Frontal cortex (tissue), 4 donors: ENCODE measurements around the gene FNBP1. TPM values are rescaled to one million over a fixed set of nuclear protein-coding genes. Genes with fewer than 3 reads are reported as not detected.
"Not testable (repeated sequence)": the region's sequence is repeated elsewhere in the genome, so short reads cannot be mapped to it uniquely, and the experiment has no call there.

ENCODE experiments used
- DNase-seq, 2 donors: peaks; one replicate each; pipeline ENCODE4 v3.0.0; 2012; ENCODE audit warnings: low spot score in 2 of 2
- FAIRE-seq: peaks from 2 replicates; lab custom pipeline; 2012; peaks lifted over from hg19 to GRCh38; lab: Jason Lieb, UNC
- total RNA-seq: library from RNA; depleted of rRNA; stranded (reverse); fragments of >200 nt; gene quantifications from one replicate; pipeline ENCODE4 v1.2.3, GENCODE V29; 2014
- donor health status: control.
- donor health status: control.
- donor health status: control.

The FNBP1 gene
- total RNA-seq, 1 donor from 2014 or later, result 49.7 TPM

GRCh38 chr9:129998491-129999140, 44.4 kb downstream of the FNBP1 start:
- FAIRE-seq, result no peak
- no peak for DNase-seq

DNA sequence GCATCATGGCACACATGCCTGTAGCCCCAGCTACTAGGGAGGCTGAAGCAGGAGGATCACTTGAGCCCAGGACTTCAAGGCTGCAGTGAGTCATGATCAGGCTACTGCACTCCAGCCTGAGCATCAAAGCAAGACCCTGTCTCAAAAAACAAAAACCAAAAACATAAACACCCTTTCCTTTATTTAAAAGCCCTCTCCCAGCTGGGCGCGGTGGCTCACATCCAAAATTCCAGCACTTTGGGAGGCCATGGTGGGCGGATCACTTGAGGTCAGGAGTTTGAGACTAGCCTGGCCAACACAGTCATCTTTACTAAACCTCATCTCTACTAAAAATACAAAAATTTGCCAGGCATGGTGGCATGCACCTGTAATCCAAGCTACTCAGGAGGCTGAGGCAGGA, 45.3 kb downstream of the FNBP1 start:
- not testable (repeated sequence) for FAIRE-seq, DNase-seq

DNA sequence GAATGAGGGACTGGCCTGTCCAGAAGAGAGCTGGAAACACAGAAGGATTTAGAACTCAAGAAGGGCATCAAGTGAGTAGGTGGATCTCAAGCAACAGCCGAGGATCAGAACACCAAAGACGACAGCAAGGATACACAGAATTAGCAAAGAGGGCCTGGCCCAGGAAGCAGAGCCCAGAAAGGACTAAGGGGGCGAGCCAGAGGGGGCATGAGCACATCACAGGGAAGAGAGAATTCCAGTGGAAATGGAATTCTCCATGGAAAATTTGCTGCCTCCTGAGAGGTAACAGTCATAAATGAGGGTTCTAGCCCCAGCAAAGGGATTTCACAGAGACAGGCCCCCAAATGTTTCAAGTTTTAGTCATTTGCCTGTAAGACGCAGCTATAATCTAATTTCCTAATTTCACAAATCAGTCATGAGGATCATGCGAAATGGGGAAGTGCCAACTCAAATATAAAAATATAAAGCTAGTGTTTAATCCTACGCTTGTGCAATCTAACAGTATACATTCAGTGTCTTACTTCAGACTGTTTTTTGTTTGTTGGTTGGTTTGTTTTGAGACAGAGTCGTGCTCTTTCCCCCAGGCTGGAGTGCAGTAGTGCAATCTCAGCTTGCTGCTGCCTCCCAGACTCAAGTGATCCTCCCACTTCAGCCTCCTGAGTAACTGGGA, 46.7 kb downstream of the FNBP1 start:
- no peak for FAIRE-seq
- no peak for DNase-seq

DNA sequence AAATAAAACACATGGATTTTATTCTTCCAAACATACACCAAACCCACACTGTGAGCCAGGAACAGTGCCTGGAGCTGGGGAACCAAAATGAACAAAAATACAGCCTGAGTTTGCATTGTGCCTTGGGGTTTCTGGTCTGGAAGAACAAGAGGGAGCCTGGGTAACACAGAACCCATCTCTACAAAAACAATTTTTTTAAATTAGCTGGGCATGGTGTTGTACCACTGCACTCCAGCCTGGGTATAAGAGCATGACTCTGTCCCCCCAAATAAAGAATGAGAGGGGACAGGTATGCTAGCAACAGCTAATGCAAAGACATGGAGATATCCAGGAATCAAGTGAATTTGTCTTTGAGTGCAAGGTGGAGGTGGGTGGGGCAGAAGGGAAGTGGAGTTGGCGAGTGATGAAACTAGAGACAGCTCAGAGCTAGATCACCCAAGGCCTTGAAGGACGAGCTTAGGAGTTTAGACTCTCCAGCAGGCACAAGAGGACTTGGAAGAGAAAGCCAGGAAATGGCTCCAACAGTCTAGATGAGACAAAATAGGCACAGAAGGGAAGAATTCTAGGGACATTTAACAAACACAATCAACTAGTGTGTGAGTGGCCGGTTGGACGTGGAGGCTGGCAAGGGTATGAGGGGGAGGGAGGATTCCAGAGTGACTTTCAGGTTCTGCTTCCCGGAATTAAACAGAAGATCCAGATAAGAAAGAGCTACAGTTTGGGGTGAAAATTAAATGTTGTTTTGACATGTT, 47.4 kb downstream of the FNBP1 start:
- DNase-seq, result no peak
- no peak for FAIRE-seq

DNA sequence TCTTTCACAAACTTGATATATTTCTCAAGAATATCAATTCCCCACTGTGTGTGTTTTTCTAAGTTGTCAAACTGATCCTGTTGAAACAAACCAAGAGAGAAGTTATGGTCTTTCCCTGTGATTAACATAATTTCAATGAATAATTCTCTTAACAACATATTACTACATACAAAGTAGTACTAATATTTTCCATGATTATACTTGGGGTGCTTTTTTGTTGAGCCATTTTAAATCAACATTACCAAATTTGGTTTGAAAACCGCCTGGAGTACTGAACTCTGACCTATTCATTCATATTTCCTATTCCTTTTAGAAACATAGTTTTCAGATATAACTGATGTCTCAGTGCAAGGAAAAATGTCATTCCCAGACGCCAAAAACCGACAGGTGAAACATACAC, 48.1 kb downstream of the FNBP1 start:
- no peak for DNase-seq
- FAIRE-seq, result no peak

GRCh38 chr9:129991139-129991538, 51.9 kb downstream of the FNBP1 start:
- DNase-seq, FAIRE-seq: not testable (repeated sequence)

DNA sequence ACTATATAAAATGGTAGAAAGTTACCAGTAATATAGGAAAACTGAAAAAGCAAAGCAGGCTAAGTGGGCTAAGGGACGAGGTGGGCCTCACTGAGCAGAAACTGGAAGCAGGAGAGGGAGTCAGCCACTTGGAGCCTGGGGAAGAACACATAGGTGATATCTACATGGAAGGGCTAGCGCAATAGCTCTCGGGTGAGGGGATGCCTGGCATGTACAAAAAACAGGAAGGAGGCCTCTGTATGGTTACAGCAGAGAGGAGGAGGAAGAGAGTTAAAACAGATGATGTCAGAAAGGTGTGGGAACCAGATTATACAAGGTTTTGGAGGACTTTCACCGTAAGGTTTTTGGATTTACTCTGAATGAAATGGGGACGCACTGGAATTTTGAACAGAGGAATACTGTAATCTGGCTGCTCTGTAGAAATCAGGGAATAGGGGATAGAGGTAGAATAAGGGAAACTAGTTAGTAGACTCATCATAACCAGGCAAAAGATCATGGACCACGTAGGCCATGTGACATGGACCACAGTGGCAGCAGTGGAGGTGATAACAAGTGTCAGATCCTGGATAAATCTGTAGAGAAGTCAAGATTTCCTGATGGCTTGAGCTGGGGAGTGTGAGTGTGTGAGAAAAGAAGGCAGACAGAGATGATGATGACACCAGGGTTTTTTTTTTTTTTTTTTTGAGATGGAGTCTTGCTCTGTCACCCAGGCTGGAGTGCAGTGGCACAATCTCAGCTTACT, 52.5 kb downstream of the FNBP1 start:
- FAIRE-seq (no peak), DNase-seq (no peak)

- DNase-seq (no peak), FAIRE-seq (no peak)
Observed at GRCh38 chr9:129989740-129990139, 53.2 kb downstream of the FNBP1 start.

GRCh38 chr9:129989362-129989708, 53.7 kb downstream of the FNBP1 start:
- FAIRE-seq (no peak), DNase-seq (no peak)

GRCh38 chr9:129988607-129989361, 54.2 kb downstream of the FNBP1 start:
- DNase-seq, result no peak

GRCh38 chr9:129987941-129988340, 55.0 kb downstream of the FNBP1 start:
- no peak for FAIRE-seq
- DNase-seq, result no peak

More at GRCh38 chr9:129988607-129989361, 54.2 kb downstream of the FNBP1 start:
- FAIRE-seq, result no peak

GRCh38 chr9:129987047-129987446, 55.9 kb downstream of the FNBP1 start:
- no peak for DNase-seq
- FAIRE-seq, result no peak

DNA sequence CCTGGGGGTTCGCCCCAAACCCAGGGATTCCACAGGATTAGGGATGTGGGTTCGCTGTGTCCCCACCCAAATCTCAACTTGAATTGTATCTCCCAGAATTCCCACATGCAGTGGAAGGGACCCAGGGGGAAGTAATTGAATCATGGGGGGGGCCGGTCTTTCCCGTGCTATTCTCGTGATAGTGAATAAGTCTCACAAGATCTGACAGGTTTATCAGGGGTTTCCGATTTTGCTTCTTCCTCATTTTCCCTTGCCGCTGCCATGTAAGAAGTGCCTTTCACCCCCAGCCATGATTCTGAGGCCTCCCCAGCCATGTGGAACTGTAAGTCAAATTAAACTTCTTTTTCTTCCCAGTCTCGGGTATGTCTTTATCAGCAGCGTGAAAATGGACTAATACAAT, 58.4 kb downstream of the FNBP1 start:
- FAIRE-seq, DNase-seq: not testable (repeated sequence)

DNA sequence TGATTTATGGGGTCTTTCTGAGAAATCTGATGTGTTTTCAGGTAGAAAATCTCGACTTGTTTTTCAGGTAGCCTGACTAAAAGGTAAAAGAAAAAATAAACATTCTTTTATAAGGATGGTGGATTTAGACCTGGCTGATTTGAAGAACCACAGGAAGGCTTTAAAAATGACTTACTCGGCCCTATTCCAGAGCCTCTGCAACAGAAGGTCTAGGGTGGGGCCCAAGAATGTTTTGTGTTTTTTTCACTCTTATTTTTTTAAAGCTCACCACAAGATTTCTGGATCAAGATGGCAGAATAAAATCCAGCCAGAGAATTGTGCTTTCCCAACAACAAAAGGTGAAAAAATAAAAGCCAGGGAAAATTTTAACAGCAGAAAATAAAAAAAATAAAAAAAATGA, 59.1 kb downstream of the FNBP1 start:
- FAIRE-seq, result no peak
- no peak for DNase-seq

- FAIRE-seq, result no peak
- peak; percentile 17 to 46 for DNase-seq
Observed at GRCh38 chr9:129981180-129981907, 61.6 kb downstream of the FNBP1 start.

DNA sequence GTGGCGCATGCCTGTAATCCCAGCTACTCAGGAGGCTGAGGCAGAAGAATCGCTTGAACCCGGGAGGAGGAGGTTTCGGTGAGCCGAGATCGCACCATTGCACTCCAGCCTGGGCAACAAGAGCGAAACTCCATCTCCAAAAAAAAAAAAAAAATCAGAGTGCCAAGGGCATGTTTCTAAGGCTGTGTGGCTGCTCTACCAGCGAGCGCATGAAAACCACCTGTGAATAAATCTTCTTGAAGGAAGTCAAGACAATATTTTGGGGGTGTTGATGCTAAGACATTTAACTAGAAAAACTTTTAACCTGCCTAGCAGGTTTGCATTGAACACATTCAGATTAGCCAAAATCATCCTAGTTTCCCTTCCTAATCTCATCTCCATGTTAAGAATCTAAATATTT, 62.8 kb downstream of the FNBP1 start:
- not testable (repeated sequence) for DNase-seq, FAIRE-seq

DNA sequence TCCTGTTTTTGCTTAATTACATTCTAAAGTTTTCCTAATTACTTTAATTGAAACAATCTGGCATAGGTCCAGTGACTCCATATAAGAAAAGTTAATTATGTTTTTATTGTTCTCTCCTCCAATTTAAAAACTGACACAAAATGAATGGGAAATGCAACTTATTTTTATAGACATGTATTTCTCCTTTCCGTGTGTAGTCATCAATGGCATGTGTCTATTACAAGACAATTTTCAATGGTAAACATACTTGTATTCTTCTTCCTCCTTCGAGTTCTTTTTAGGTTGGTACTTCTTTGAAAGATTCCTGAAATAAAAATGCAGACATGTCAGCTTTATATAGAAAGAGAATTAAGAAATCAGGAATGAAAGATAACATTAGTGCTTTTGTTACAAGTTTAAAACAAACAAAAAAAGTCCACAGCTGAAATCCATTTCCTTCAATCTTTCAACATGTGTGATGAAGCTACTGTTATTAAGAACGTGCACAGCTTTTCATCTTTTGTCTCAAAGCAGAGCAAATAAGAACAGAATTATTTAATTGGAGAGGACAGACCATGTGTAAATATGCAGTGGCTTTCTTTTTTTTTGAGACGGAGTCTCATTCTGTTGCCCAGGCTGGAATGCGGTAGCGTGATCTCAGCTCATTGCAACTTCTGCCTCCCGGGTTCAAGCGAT, 63.8 kb downstream of the FNBP1 start:
- no peak for FAIRE-seq
- DNase-seq, result no peak

GRCh38 chr9:129972816-129973215, 70.2 kb downstream of the FNBP1 start:
- DNase-seq, result no peak
- FAIRE-seq, result no peak
